HG03175 (cell line): ENCODE data around the gene CAMKMT.
A peak's percentile ranks its signal among the peaks of the same experiment; 100 is the strongest.

ENCODE experiments used
- ATAC-seq: cut with Tn5 transposase; IDR thresholded peaks from one replicate; pipeline ENCODE4 v1.9.1; 2021; ENCODE audit warnings: mild to moderate bottlenecking, moderate library complexity; ENCODE audit not compliant: unreplicated experiment

Gene CAMKMT

GRCh38 chr2:44361330-44362206 lies at the start of gene CAMKMT, which contains the start of gene PREPL:
TSS of gene CAMKMT (plus strand) at chr2:44361947.
TSS of gene PREPL (minus strand) at chr2:44361494. CDS start at chr2:44346342, 15,152 bp downstream.
- peak; percentile 79 for ATAC-seq

- no peak for ATAC-seq
These were observed 47.4 kb upstream of the CAMKMT start for GRCh38 chr2:44314362-44314761.

GRCh38 chr2:44315945-44316344 lies 45.8 kb upstream of the CAMKMT start:
- no peak for ATAC-seq

GRCh38 chr2:44320832-44321231 lies 40.9 kb upstream of the CAMKMT start:
- no peak for ATAC-seq

- ATAC-seq = no peak
These were observed 40.4 kb upstream of the CAMKMT start for GRCh38 chr2:44321360-44321759.

GRCh38 chr2:44324971-44325426 lies 36.7 kb upstream of the CAMKMT start:
- no peak for ATAC-seq

- ATAC-seq = no peak
These were observed 35.9 kb upstream of the CAMKMT start for GRCh38 chr2:44325897-44326296.

- no peak for ATAC-seq
These were observed 35.0 kb upstream of the CAMKMT start for GRCh38 chr2:44326548-44327264.

GRCh38 chr2:44328750-44329149 lies 33.0 kb upstream of the CAMKMT start:
- no peak for ATAC-seq

- no peak for ATAC-seq
These were observed 32.4 kb upstream of the CAMKMT start for GRCh38 chr2:44329343-44329742.

GRCh38 chr2:44330801-44331200 lies 30.9 kb upstream of the CAMKMT start:
- no peak for ATAC-seq

- ATAC-seq = no peak
These were observed 27.8 kb upstream of the CAMKMT start for GRCh38 chr2:44333994-44334393.

- ATAC-seq = no peak
These were observed 25.8 kb upstream of the CAMKMT start for GRCh38 chr2:44335806-44336538.

GRCh38 chr2:44342854-44343253 lies 18.9 kb upstream of the CAMKMT start:
- no peak for ATAC-seq

GRCh38 chr2:44347526-44347925 lies 14.2 kb upstream of the CAMKMT start:
- ATAC-seq = no peak

- no peak for ATAC-seq
These were observed 13.3 kb upstream of the CAMKMT start for GRCh38 chr2:44348400-44348799.

GRCh38 chr2:44349506-44349905 lies 12.2 kb upstream of the CAMKMT start:
- ATAC-seq = no peak

- no peak for ATAC-seq
These were observed 10.7 kb upstream of the CAMKMT start for GRCh38 chr2:44351088-44351487.

GRCh38 chr2:44351676-44352075 lies 10.1 kb upstream of the CAMKMT start:
- ATAC-seq = no peak

GRCh38 chr2:44352510-44352909 lies 9.2 kb upstream of the CAMKMT start:
- ATAC-seq = no peak

- ATAC-seq = no peak
These were observed 7.0 kb upstream of the CAMKMT start for GRCh38 chr2:44354761-44355160.
